K562 (cell line): ENCODE measurements around the gene EFHC1.

Experiments
- BRF1 ChIP-seq: IDR thresholded peaks from 3 replicates; pipeline ENCODE4 v1.6.1; 2011; ENCODE audit warnings: borderline replicate concordance, mild to moderate bottlenecking; ENCODE audit not compliant: insufficient read length; ENCODE audit errors: extremely low read depth
- CBX8 ChIP-seq: fragments of 200-600 bp; sonication (generic); IDR thresholded peaks from 2 replicates; pipeline ENCODE4 v1.6.1; 2012; ENCODE audit warnings: borderline replicate concordance, mixed run types, low read depth, mild to moderate bottlenecking, moderate library complexity, mixed read lengths, low read length, control low read depth, inconsistent platforms; ENCODE audit not compliant: poor library complexity, severe bottlenecking; ENCODE audit errors: extremely low read depth
- CHD2 ChIP-seq: IDR thresholded peaks from 2 replicates; pipeline ENCODE4 v1.6.1; 2011; ENCODE audit warnings: low read depth, low read length
- EGR1 ChIP-seq: fragments of 450-650 bp; conservative IDR thresholded peaks from 2 replicates; pipeline ENCODE4 v1.6.1; 2017; ENCODE audit warnings: mild to moderate bottlenecking
- MAFK ChIP-seq: IDR thresholded peaks from 2 replicates; pipeline ENCODE4 v1.6.1; 2011; ENCODE audit warnings: low read length, improper control_type of control experiment
- NFIX ChIP-seq: fragments of 250-450 bp; sonication (Bioruptor Pico); IDR thresholded peaks from 2 replicates; pipeline ENCODE4 v1.4.0; 2020; ENCODE audit warnings: low read depth, mild to moderate bottlenecking, moderate library complexity
- POLR2A ChIP-seq: fragments of 450-650 bp; conservative IDR thresholded peaks from 2 replicates; pipeline ENCODE4 v1.6.1; 2016
- POLR2AphosphoS5 ChIP-seq: IDR thresholded peaks from 2 replicates; pipeline ENCODE4 v1.6.1; 2011; ENCODE audit warnings: mild to moderate bottlenecking, low read depth, low read length, moderate library complexity; ENCODE audit not compliant: control insufficient read depth, insufficient read depth
- RAD21 ChIP-seq, 2 experiments: fragments of 250-450 bp in 1 of 2; fragments of 450-650 bp in 1 of 2; sonication (Bioruptor Pico) in 1 of 2; formaldehyde crosslinking in 1 of 2; IDR thresholded peaks in 1 of 2; conservative IDR thresholded peaks in 1 of 2; 2 replicates each; pipeline versions ENCODE4 v1.4.0 to v1.8.0; 2020 to 2022; ENCODE audit warnings: mild to moderate bottlenecking in 2 of 2, moderate library complexity in 1 of 2
- TAF1 ChIP-seq: IDR thresholded peaks from 2 replicates; pipeline ENCODE4 v1.6.1; 2011; ENCODE audit warnings: mild to moderate bottlenecking, low read length, moderate library complexity; ENCODE audit not compliant: insufficient read depth, control insufficient read depth, severe bottlenecking; ENCODE audit errors: extremely low read depth
- ZKSCAN3 ChIP-seq: fragments of 250-450 bp; sonication (Bioruptor Pico); IDR thresholded peaks from 2 replicates; pipeline ENCODE4 v1.4.0; 2020
- ZZZ3 ChIP-seq: fragments of 450-650 bp; IDR thresholded peaks from 2 replicates; pipeline ENCODE4 v1.6.1; 2016; ENCODE audit warnings: antibody characterized with exemption, mild to moderate bottlenecking, moderate library complexity
- TF ChIP-seq, protein P1 (sequence below), 3 experiments: IDR thresholded peaks in 2 of 3; conservative IDR thresholded peaks in 1 of 3; 2 replicates each; pipeline ENCODE4 v1.5.1; 2011 to 2012; ENCODE audit warnings: low read length in 3 of 3, mild to moderate bottlenecking in 3 of 3, control low read depth in 2 of 3, improper control_type of control experiment in 1 of 3, inconsistent platforms in 1 of 3, low read depth in 1 of 3, mixed read lengths in 1 of 3, moderate library complexity in 1 of 3; ENCODE audit not compliant: insufficient read depth in 2 of 3

DNA sequence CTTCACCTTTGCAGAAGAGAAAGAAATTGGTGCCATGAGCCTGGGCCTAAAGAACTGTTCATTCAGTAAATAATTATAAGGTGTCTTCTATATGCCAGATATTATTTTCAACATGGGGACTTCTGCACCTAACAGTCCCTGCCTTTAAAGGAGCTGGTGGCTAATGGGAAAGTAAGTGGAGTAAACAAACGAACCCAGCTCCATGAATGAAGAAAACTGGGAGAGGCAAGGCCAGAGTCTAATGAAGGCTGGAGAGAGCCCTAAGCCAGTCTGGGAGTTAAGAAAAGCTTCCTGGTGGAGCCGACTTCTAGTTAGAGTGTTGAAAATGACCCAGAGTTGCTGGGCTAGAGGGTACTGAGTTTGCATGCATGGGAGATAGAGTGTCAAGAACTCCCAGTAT is 24.2 kb upstream of the EFHC1 start:
- TF ChIP-seq RAD21 (CRISPR knock-in tag; conservative IDR thresholded peaks at IDR 0.05 in 1 of 2, IDR thresholded peaks at IDR 0.05 in 1 of 2): no peak
- no peak for TF ChIP-seq NFIX (CRISPR knock-in tag)
- no peak for TF ChIP-seq MAFK
- TF ChIP-seq POLR2AphosphoS5: no peak
- no peak for TF ChIP-seq TAF1
- TF ChIP-seq ZKSCAN3 (CRISPR knock-in tag): no peak
- no peak for TF ChIP-seq CHD2
- TF ChIP-seq POLR2A: no peak
- no peak for TF ChIP-seq ZZZ3
- no peak for TF ChIP-seq BRF1
- TF ChIP-seq, protein P1, sequence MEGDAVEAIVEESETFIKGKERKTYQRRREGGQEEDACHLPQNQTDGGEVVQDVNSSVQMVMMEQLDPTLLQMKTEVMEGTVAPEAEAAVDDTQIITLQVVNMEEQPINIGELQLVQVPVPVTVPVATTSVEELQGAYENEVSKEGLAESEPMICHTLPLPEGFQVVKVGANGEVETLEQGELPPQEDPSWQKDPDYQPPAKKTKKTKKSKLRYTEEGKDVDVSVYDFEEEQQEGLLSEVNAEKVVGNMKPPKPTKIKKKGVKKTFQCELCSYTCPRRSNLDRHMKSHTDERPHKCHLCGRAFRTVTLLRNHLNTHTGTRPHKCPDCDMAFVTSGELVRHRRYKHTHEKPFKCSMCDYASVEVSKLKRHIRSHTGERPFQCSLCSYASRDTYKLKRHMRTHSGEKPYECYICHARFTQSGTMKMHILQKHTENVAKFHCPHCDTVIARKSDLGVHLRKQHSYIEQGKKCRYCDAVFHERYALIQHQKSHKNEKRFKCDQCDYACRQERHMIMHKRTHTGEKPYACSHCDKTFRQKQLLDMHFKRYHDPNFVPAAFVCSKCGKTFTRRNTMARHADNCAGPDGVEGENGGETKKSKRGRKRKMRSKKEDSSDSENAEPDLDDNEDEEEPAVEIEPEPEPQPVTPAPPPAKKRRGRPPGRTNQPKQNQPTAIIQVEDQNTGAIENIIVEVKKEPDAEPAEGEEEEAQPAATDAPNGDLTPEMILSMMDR (IDR thresholded peaks at IDR 0.05 in 2 of 3, conservative IDR thresholded peaks at IDR 0.05 in 1 of 3; ENCODE audit: insufficient read depth in 2 of 3, low read depth in 1 of 3, low read length in 3 of 3): no peak
- TF ChIP-seq EGR1: no peak
- TF ChIP-seq CBX8: no peak
